Muscle of arm (tissue), 12 donors: ENCODE data around the gene CPT1C. TPM values are rescaled to one million over a fixed set of nuclear protein-coding genes. Genes with fewer than 3 reads are reported as not detected.
"Not testable (repeated sequence)": the region's sequence is repeated elsewhere in the genome, so short reads cannot be mapped to it uniquely, and the experiment has no call there.

Experiments used
- DNase-seq: peaks from one replicate; pipeline ENCODE4 v3.0.0-alpha.2; 2013
- polyA plus RNA-seq, 12 donors: library from polyadenylated mRNA; unstranded; fragments of 120-200 nt; gene quantifications; one replicate each; pipeline ENCODE4 v1.2.1, GENCODE V29; 2013; ENCODE audit not compliant: insufficient read length in 12 of 12

Gene CPT1C
- polyA plus RNA-seq, 12 donors: 5.6 to 14.2 (median 9.9) TPM; not detected in 2

GRCh38 chr19:49700563-49700962, 9.6 kb downstream of the CPT1C start:
- no peak for DNase-seq

- no peak for DNase-seq
Measured at GRCh38 chr19:49701271-49701786, 10.4 kb downstream of the CPT1C start.

GRCh38 chr19:49704888-49705642, 14.1 kb downstream of the CPT1C start:
- no peak for DNase-seq

GRCh38 chr19:49705919-49706318, 15.0 kb downstream of the CPT1C start:
- no peak for DNase-seq

GRCh38 chr19:49710372-49710951, 19.5 kb downstream of the CPT1C start:
- no peak for DNase-seq

- no peak for DNase-seq
Measured at GRCh38 chr19:49712397-49712859, 21.5 kb downstream of the CPT1C start.

GRCh38 chr19:49713236-49713845, 22.4 kb downstream of the CPT1C start:
- DNase-seq: no peak

- DNase-seq: no peak
Measured at GRCh38 chr19:49716154-49716553, 25.2 kb downstream of the CPT1C start.

- DNase-seq: no peak
Measured at GRCh38 chr19:49718511-49718910, 27.6 kb downstream of the CPT1C start.

- no peak for DNase-seq
Measured at GRCh38 chr19:49718991-49719390, 28.1 kb downstream of the CPT1C start.

- not testable (repeated sequence) for DNase-seq
Measured at GRCh38 chr19:49719420-49719819, 28.5 kb downstream of the CPT1C start.

GRCh38 chr19:49727217-49728030, 36.5 kb downstream of the CPT1C start:
- DNase-seq: no peak

GRCh38 chr19:49730166-49730565, 39.2 kb downstream of the CPT1C start:
- DNase-seq: no peak

- DNase-seq: no peak
Measured at GRCh38 chr19:49738268-49738667, 47.4 kb downstream of the CPT1C start.

GRCh38 chr19:49739098-49739497, 48.2 kb downstream of the CPT1C start:
- DNase-seq: no peak

GRCh38 chr19:49739933-49740332, 49.0 kb downstream of the CPT1C start:
- DNase-seq: no peak

GRCh38 chr19:49741210-49741844, 50.4 kb downstream of the CPT1C start:
- no peak for DNase-seq

GRCh38 chr19:49744946-49745381, 54.0 kb downstream of the CPT1C start:
- no peak for DNase-seq

- DNase-seq: no peak
Measured at GRCh38 chr19:49746206-49746958, 55.5 kb downstream of the CPT1C start.

- no peak for DNase-seq
Measured at GRCh38 chr19:49749055-49749716, 58.3 kb downstream of the CPT1C start.
